Adrenal gland (tissue), 5 donors: ENCODE measurements around the gene BRF1.

Source experiments
- POLR2A ChIP-seq, 2 donors: fragments of 450-650 bp; IDR thresholded peaks; one replicate each; pipeline ENCODE4 v1.6.1; 2017; ENCODE audit warnings: antibody characterized with exemption in 2 of 2, mild to moderate bottlenecking in 2 of 2, moderate library complexity in 1 of 2
- TF ChIP-seq, protein P1 (sequence below), 6 experiments: fragments of 450-650 bp in 4 of 6; fragments of 200-600 bp in 2 of 6; sonication (generic) in 1 of 6; IDR thresholded peaks; 1 replicate in 5 of 6; 2 replicates in 1 of 6; pipeline versions ENCODE4 v1.5.1 to v1.8.0; 2016 to 2021; ENCODE audit warnings: antibody characterized with exemption in 6 of 6, mild to moderate bottlenecking in 2 of 6, moderate library complexity in 1 of 6
- donor health status: DM: no; HTN: no; CAD: no.

DNA sequence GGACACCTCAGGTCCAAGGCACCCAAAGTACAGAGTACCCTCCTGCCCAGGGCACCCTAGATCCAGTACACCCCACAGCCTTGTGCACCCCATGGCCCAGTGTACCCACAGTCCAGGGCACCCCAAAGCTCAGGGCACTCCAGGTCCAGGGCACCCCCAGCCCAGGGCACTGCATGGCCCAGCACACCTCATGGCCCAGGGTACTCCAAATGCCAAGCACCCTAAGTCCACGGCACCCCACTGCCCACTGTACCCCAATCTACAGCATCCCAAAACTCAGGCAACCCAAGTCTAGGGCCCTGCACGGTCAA, 138.2 kb downstream of the BRF1 start:
- TF ChIP-seq, protein P1, sequence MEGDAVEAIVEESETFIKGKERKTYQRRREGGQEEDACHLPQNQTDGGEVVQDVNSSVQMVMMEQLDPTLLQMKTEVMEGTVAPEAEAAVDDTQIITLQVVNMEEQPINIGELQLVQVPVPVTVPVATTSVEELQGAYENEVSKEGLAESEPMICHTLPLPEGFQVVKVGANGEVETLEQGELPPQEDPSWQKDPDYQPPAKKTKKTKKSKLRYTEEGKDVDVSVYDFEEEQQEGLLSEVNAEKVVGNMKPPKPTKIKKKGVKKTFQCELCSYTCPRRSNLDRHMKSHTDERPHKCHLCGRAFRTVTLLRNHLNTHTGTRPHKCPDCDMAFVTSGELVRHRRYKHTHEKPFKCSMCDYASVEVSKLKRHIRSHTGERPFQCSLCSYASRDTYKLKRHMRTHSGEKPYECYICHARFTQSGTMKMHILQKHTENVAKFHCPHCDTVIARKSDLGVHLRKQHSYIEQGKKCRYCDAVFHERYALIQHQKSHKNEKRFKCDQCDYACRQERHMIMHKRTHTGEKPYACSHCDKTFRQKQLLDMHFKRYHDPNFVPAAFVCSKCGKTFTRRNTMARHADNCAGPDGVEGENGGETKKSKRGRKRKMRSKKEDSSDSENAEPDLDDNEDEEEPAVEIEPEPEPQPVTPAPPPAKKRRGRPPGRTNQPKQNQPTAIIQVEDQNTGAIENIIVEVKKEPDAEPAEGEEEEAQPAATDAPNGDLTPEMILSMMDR (IDR thresholded peaks at IDR 0.05): no peak
- no peak for TF ChIP-seq POLR2A (IDR thresholded peaks at IDR 0.05)
